ENCODE results near the gene NUBPL.
"Not testable (repeated sequence)": the region's sequence is repeated elsewhere in the genome, so short reads cannot be mapped to it uniquely, and the experiment has no call there.

NUBPL gene

DNA sequence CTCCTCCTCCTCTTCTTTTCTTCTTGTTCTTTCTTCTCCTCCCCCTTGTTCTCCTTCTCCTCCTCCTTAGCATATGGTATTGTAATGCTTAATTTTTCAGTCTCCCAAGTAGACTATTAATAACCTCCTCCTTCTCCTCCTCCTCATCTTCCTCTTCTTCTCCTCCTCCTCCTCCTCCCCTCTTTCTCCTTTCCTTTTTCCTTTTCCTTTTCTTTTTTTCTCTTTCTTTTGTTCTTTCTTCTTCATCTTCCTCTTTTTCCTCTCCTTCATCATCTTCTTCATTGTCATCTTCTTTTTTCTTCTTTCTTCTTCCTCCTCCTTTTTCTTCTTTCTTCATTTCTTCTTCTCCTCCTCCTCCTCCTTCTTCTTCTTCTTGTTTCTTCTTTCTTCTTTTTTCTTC, 264.3 kb downstream of the NUBPL start:
- no peak for DNase-seq

DNA sequence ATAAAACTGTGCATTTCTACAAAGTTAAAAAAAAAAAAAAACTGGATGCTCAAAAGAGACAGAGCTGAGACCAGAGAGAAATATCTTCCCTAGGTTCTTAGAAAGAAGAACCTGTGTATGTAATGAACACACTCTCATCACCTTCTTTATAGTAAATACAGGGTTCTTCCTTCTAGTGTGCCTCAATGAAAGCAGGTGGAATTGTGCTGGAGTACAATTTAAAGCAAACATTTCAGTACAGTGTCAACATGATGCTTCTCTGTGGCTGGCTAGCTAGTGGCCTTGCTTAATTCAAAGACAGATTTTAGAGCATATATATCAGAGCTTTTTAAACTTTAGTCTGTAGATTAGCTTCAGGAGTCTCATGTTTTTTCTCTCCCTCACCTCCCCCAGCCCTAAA, 266.1 kb downstream of the NUBPL start:
- DNase-seq: no peak

DNA sequence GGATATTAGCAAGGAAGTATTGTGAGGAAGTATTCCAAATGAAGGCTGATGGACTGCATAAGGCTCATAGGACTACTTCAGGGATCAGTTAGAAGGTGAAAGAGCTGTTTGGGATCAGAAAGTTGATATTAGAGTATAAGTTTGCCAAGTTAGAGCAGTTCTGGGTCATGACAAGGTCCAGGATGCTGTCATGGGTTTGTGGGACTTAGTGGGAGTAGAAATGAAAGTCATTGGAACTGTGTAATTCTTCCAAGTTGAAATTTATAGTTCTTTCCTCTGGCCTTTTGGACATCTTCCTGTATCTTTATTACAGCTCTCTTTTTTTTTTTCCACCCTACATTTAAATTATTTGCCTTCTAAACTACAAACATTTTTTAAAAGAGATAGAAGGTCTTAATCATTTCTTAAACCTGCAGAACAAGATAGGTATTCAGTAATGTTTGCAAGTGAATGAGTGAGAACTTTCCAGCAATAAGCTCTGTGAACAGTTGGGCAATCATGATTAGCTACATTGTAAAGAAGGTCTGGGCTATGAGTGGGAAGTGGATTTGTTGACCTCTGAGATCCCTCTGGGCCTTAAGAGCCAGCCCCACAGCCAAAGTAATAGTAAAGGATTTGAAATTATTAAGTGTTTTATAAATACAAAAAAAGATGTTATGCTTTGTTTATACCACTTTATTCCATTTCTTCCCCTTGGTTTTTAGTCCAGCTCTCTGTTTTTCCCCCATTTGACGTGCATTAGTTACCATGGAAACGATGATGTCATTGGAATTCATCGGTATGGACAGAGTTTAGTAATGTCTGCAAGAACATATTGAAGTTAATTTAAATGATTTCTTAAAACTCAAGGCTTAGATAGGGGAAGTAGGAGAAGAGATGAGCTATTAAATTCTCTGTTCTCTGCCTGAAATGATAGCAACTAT, 268.0 kb downstream of the NUBPL start:
- DNase-seq: no peak

DNA sequence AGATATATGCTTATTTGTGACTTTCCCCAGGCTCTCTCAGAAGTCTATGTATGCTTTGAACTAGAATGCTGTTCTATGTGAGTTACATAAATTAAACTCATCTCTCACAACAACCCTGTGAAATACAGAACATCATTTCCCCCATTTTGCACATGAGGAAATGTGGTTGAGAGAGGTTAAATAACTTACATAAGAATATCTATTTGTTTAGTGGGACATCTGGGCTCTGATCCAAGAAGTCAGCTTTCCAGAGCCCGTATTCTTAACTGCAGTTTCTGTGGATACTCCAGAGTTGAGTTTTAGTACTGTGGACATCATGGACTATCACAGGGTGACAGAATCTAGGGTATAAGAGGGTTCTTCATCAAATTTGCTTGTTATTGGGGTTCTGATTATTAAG, 273.4 kb downstream of the NUBPL start:
- DNase-seq: no peak

DNA sequence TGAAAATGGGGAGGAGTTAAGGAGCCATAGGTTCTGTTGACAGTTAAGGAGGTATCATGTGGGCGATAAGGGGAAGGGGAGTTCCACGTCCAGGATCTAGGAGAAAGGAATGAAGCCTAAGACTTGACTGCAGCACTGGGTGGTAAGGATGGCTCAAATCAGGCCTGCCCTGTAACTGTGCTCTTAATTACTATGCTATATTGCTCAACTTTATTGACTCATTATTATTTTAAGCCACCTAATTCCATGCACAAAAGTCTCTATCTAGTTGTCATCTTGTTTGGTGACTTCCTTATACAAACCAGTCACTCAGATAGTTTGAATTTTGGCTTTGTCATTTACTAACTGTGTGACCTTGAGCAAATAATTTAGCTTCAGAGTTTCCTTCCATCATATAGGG, 273.8 kb downstream of the NUBPL start:
- DNase-seq: no peak

DNA sequence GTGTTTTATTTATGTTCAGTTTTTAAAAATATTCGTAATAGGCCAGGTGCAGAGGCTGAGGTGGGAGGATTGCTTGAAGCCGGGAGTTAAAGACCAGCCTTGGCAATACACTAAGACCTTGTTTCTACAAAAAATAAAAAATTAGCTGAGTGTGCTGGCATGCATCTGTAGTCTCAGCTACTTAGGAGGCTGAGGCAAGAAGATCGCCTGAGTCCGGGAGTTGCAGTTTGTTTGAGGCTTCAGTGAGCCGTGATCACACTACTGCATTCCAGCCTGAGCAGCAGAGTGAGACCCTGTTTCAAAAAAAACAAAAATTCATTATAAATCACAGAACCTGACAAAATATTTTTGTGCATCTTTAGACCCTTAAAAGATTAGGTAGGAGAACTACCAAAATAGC, 275.8 kb downstream of the NUBPL start:
- no peak for DNase-seq

DNA sequence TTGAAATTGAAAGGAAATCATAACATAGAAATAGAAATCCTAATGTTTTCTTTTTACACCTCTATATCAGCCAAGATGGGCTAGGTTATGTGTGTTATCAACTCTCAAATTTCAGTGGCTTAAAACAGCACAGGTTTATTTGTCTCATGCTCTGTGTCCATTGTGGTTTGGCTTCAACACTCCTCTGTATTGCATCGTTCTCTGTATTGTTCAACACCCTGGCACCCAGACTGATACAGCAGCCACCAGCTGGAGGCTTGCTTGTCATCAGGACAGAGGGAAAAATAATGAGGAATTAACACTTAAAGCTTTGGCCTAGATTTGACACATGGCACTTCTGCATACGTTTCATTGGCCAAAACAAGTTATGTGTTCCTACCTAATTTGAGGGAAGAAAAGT, 281.7 kb downstream of the NUBPL start:
- DNase-seq: no peak

DNA sequence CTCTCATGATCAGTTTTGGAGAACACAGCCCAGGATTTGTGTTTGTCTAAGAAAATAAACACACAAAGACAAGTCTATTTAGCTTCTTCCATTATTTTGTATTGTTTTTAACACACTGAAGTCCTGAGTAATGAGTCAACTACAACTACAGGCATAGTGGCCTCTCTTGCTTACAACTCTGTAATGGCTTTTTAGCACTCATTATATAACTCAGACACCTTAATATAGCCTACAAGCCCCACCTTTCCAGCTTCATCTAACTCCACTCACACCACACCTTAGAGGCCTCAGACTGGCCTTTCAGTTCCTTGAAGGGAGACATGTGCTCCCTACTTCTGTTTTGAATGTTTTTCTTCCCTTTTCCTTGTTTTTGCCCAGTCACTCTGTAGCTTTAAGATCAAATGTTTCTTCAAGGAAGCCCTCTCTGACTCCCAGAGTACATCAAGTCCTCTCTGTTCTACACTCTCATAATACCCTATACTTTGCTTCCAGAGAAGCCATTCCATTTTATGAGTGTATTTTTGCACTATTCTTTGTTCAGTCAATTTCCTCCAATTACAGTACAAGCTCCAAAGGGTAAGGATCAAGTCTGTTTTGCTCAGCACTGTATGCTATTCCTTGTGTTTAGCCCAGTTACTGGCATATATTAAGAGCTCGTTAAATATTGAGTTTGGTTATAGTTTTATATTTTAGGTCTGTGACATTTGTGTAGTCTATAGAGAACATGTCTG, 282.3 kb downstream of the NUBPL start:
- no peak for DNase-seq

DNA sequence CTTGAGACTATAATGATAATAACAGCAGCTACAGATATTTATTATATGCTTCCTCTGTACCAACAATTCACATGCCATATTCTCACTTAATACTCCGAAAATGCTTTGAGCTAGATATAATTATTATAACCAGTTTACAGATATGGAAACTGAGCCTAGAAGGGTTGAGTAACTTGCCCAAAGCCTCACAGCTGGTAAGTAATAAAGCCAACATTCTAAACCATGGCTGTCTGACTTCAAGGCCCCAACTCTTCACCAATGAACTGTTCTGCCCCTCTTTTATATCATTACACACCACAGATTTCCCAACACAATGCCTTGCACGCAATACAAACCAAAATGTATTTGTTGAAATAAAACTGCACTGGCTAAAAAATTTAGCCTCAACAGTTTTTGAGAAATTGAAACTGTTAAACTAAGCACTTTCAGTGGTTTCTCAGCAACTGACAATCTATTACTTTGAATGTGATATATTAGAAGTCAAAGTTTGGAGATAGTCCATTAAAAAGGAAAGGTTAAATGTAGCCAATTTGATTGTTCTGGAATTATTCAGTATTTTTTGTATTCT, 293.4 kb downstream of the NUBPL start:
- no peak for DNase-seq

DNA sequence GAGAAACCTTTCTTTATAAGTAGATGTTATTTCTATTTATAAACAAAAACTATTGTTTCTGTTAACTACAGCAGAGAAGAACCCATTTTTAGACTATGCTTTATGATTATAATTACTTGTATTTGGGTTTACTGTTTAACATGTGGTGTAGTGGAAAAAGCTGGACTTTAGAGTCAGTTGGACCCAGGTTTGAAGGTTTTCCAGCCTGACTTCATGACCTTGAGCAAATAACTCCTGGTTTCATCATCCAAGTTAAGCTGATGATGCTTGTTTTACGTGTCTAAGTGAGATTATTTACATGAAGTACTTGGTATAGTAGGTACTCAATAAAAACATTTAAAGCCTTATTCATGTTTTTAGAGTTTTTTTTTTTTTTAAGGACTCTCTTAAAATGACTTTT, 294.1 kb downstream of the NUBPL start:
- DNase-seq: no peak

DNA sequence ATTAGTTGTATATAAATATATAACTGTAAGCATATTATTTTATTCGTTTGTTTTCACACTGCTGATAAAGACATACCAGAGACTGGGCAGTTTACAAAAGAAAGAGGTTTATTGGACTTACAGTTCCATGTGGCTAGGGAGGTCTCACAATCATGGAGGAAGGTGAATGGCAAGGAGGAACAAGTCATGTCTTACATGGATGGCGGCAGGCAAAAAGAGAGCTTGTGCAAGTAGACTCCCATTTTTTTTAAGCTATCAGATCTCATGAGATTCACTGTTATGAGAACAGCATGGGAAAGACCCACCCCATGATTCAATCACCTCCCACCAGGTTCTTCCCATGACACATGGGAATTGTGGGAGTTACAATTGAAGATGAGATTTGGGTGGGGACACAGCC, 294.8 kb downstream of the NUBPL start:
- not testable (repeated sequence) for DNase-seq

DNA sequence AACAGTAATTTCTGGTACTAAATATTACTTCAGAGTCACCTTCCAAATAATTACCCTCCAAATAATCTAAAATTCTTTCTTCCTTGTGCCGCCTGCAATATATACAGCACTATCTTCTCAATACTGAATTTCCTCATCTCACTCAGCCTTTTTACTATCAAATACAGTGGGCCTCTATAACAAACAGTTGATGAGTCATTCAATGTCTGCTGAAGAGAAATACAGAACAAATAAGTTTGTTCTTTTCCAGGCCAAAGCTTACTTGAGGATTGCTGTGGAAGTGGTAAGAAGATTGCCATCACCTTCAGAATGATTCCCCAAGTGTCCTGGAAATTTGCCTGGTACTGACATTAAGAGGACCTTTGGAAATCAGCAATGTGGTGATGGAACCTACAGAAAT, 297.7 kb downstream of the NUBPL start:
- no peak for DNase-seq

DNA sequence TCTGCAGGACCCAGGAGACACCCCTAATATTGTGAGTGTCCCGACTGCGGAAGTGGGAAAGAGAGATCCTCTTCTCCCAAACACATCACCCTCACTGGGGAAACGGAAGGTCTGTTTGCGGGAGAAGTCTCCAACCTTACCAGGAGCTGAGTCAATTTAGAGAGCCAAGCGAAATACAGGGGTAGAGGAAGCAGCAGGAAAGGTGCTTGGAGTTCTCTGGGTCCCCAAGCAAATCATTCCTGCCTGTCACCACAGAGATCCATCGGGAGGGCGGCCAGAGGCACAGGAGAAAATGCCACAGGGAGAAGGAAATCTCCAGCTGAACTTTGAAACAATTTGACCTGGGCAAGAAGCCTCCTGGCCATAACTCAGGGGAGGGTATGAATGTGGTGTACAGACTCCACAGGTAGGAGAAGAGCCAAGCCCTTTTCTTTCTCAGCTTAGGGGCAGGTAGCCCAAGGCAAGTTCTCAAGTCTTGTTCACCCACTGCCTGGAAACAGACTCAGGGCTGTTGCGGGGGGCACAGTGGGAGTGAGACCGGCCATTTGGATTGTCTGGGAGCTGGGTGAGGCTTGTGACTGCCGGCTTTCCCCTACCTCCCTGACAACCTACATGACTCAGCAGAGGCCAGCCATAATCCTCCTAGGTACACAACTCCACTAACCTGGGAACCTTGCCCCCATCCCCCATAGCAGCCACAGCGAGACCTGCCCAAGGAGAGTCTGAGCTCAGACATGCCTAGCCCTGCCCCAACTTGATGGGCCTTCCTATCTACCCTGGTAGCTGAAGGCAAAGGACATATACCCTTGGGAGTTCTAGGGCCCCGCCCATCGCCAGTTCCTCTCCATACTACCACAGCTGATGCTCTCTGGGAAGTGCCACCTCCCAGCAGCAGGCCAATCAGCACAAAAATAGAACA, 304.0 kb downstream of the NUBPL start:
- no peak for DNase-seq

DNA sequence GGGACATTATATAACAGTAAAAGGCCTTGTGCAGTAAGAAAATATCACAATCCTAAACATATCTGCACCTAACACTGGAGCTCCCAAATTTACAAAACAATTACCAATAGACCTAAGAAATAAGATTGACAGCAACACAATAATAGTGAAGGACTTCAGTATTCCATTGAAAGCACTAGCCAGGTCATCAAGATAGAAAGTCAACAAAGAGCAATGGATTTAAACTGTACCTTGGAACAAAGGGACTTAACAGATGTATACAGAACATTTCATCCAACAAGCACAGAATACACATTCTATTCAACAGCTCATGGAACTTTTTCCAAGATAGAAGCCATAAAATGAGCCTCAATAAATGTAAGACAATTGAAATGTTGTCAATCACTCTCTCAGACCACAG, 306.4 kb downstream of the NUBPL start:
- DNase-seq: no peak

DNA sequence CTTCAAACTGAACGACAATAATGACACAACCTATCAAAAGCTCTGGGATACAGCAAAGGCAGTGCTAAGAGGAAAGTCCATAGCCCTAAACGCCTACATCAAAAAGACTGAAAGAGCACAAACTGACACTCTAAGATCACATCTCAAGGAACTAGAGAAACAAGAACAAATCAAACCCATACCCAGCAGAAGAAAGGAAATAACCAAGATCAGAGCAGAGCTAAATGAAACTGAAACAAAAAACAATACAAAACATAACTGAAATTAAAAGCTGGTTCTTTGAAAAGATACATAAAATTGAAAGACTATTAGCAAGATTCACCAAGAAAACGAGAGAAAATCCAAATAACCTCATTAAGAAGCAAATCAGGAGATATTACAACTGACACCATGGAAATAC, 306.9 kb downstream of the NUBPL start:
- not testable (repeated sequence) for DNase-seq

DNA sequence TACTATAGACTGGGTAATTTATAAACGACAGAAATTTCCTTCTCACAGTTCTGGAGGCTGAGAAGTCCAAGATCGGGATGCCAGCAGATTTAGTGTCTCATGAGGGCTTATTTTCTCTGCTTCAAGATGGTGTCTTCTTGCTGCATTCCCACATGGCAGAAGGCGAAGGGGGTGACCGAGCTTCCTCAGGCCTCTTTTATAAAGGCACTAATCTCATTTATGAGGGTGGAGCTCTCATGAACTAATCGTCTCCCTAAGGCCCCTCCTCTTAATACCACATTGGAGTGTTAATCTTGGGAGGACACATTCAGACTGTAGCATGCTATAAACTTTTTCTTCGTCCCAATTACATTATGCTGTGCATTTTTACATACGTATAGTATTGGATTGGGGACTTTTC, 315.5 kb downstream of the NUBPL start:
- DNase-seq: no peak

DNA sequence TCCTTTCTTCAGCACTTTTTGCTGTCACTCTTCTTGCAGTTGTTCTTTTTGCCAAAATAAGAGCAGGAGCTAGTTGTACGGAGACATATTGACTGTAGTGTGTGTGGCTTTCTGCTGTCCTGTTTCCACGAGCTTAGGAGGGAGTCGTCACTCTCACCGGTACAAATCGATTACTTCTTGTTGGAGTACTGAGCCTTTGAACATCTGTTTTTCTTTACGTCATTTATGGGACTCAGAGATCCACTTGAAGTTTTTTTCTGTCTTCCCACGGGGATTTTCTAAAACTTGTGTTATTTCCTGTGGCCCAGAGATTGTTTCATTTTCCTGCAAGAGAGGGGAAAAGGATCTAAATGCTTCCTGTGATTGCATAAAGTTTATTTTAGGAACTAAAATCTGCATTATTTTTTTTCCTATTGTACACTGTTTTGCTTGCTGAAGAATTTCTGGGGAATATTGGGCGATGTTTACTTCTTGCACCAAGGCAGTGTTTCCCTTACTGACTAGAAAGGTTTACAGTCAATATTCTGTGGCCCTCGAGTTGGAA, 316.1 kb downstream of the NUBPL start:
- no peak for DNase-seq

DNA sequence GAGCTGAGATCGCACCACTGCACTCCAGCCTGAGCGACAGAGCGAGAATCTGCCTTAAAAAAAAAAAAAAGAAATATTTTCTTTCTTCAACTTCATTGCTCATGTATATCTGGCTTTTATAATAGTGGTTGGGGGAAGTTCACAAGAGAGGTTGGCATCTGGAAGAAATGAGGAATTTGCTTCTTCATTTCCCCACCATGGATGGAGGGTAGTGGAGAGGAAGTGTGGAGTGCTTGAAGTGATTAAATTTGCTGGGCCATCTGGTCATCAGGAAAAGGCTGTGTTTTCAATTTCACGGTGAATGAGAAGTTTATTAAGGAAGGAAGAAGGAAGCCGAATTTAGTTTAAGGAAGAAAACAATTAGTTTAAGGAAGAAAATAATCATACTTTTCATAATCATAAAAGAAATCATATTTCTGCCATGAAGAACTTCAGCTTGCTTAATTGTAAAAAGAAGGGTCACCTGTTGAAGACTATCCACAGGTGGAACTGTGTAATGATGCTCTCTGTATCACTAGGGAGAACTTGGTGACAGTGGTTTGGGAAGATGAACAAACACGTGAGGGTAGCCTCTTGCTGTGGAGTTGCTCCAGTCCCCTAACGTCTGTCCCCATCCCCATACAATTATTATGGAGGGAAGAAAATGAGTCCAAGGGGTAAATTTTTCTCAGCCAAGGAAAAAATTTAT, 318.6 kb downstream of the NUBPL start:
- DNase-seq: no peak

DNA sequence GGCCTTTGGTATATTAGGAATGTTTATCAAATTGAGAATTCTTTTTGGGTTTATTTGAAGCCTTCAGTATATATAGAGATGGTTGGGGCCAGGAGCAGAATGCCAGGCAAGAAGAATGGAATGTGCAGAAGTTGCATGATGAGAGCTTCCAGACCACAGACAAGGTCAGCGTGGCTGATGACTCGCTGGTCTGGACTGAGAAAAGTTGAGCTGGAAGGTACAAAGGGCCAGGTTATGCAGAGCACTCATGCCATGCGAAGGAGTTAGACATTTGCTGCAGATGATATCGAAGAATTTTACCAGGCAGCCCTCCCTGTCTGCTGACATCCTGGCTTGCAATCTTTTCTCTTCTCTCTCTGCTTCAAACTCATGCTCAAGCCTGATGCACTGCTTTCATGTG, 319.7 kb downstream of the NUBPL start:
- DNase-seq: no peak

DNA sequence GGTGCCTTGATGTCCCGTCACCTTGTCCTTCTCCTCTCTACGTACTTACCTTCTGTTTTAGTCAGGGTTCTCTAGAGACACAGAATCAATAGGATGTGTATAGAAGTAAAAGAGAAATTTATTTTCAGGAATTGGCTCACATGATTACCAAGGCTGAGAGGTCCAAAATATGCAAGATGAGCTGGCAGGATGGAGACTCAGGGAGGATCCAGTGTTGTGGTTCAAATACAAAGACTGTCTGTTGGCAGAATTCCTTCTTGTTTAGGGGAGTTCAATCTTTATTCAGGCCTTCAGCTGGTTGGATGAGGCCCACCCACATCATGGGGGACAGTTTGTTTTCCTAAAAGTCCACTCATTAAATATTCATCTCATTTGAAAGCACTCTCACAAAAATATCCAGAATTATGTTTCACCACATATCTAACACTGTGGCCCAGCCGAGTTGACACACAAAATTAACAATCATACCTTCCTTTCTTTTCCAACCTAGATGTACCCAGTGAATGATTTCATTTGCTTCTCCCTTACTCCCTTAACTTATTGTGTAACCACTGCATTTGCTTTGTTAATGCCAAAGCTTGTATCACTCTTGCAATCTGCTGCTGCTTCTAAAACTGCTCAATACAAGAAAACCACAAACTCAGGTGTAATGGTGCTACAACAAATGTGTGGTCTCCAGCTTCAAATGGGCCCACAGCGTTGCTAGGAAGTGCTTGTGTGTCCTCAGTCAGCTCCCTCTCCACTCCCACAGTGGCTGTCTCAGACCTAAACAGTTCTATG, 320.5 kb downstream of the NUBPL start:
- no peak for DNase-seq

DNA sequence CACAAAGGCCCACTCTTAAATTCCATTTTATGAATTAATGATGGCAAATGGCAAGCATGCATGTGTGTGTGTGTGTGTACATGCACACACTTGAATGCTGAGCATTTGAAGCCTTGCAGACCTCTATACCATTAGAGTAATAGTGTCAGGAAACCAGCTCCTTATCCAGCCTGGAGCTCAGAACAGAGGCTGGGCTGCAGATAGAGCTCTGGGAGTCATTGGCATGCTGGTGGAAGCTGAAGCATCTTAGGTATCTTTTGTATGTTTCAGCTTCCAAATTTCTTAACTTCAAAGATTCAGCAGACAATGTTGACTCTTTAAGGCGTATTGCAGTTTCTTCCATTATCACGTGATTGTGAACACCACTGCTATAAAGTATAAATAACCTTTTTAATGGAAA, 323.0 kb downstream of the NUBPL start:
- no peak for DNase-seq
